GM21423 (cell line): ENCODE data around the gene WIPF2.
A peak's percentile ranks its signal among the peaks of the same experiment; 100 is the strongest.

Experiments used
- ATAC-seq: cut with Tn5 transposase; IDR thresholded peaks from one replicate; pipeline ENCODE4 v1.9.1; 2021; ENCODE audit warnings: mild to moderate bottlenecking, moderate library complexity; ENCODE audit not compliant: unreplicated experiment

The WIPF2 gene

GRCh38 chr17:40312893-40313667 lies 94.0 kb downstream of the WIPF2 start:
- ATAC-seq: no peak

GRCh38 chr17:40313668-40314583 lies 94.8 kb downstream of the WIPF2 start:
- no peak for ATAC-seq

- ATAC-seq: no peak
Measured at GRCh38 chr17:40314584-40314956, 95.5 kb downstream of the WIPF2 start.

GRCh38 chr17:40315206-40315605 lies 96.1 kb downstream of the WIPF2 start:
- no peak for ATAC-seq

GRCh38 chr17:40315678-40316570 lies 96.8 kb downstream of the WIPF2 start:
- no peak for ATAC-seq

- no peak for ATAC-seq
Measured at GRCh38 chr17:40316571-40317344, 97.7 kb downstream of the WIPF2 start.

- ATAC-seq: no peak
Measured at GRCh38 chr17:40317345-40317873, 98.3 kb downstream of the WIPF2 start.

- peak; percentile 47 for ATAC-seq
Measured at GRCh38 chr17:40317880-40318829, 99.1 kb downstream of the WIPF2 start.

GRCh38 chr17:40318830-40319391 lies 99.8 kb downstream of the WIPF2 start:
- ATAC-seq: no peak

- ATAC-seq: no peak
Measured at GRCh38 chr17:40319651-40320540, 100.8 kb downstream of the WIPF2 start.

GRCh38 chr17:40320756-40321523 lies 101.8 kb downstream of the WIPF2 start:
- ATAC-seq: no peak

GRCh38 chr17:40321524-40321929 lies 102.4 kb downstream of the WIPF2 start:
- ATAC-seq: no peak

GRCh38 chr17:40321961-40322357 lies 102.9 kb downstream of the WIPF2 start:
- no peak for ATAC-seq

GRCh38 chr17:40322358-40323315 lies 103.5 kb downstream of the WIPF2 start:
- peak; percentile 31 for ATAC-seq
